Measurements from ENCODE around the gene PPEF2. TPM values are rescaled to one million over a fixed set of nuclear protein-coding genes. Genes with fewer than 3 reads are reported as not detected.

PPEF2 gene
- total RNA-seq, 1 experiment from 2014 or later = not detected

DNA sequence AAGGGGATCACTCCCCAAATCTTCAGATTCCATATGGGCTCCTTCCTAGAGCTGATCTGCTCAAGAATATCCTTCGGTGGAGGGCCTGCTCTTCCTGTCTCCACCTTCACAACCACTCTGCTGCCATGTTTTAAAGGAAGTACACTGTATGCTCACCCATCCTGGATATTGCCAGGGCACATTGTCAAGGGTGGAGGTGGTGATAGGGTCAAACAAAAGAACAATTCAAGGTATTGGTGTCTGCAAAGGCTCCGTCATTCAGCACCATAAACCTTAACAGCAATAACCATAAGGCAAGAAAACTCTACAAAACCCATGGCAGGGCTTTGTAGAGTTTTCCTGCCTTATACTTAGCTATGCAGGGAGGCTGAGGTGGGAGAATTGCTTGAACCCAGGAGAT, 19.7 kb upstream of the PPEF2 start:
- Mint-ChIP-seq H3K4me1 (peaks cover 22 to 23% of the 10 kb centered on the region in 2 experiments), H3K4me3 (no peak overlapping the region), H3K27me3 (ENCODE audit: low read depth) (no peaks in the 10 kb centered on the region), H3K9me3 (no peaks in the 10 kb centered on the region), H3K36me3 (ENCODE audit: insufficient read depth in 1 of 3, low read depth in 3 of 3) (peaks cover 0 to 13% (median 3%) of the 10 kb centered on the region in 3 experiments; a peak in 4 of 7 replicates), H3K27ac (no peak overlapping the region)
- no peaks in the 10 kb centered on the region for H3K79me2 ChIP-seq (ENCODE audit: insufficient read depth, low read length)
- WGBS (ENCODE audit: extremely low coverage, insufficient read length, low lambda C conversion rate) = no CpG with 5 or more reads among the region's 2 CpGs
- no peak for DNase-seq
- no peak overlapping the region for H3K14ac ChIP-seq (ENCODE audit: insufficient read depth, low read length)
- no peak overlapping the region for H3K56ac ChIP-seq (ENCODE audit: insufficient read length, low read depth, low read length)
- no peak overlapping the region for H3K18ac ChIP-seq (ENCODE audit: insufficient read length, low read depth, low read length)
- no peak overlapping the region for H2AK5ac ChIP-seq (ENCODE audit: insufficient read length, low read length)
- no peak overlapping the region for H3K27ac ChIP-seq (ENCODE audit: insufficient read length, low read depth, low read length)
- no peak overlapping the region for H2BK15ac ChIP-seq (ENCODE audit: low read depth, low read length)
- no peak overlapping the region for H2BK12ac ChIP-seq (ENCODE audit: insufficient read length, low read depth, low read length)
- H3K79me1 ChIP-seq (ENCODE audit: insufficient read depth, low read depth, low read length, poor library complexity, severe bottlenecking) = no peaks in the 10 kb centered on the region
- TF ChIP-seq, protein P1, sequence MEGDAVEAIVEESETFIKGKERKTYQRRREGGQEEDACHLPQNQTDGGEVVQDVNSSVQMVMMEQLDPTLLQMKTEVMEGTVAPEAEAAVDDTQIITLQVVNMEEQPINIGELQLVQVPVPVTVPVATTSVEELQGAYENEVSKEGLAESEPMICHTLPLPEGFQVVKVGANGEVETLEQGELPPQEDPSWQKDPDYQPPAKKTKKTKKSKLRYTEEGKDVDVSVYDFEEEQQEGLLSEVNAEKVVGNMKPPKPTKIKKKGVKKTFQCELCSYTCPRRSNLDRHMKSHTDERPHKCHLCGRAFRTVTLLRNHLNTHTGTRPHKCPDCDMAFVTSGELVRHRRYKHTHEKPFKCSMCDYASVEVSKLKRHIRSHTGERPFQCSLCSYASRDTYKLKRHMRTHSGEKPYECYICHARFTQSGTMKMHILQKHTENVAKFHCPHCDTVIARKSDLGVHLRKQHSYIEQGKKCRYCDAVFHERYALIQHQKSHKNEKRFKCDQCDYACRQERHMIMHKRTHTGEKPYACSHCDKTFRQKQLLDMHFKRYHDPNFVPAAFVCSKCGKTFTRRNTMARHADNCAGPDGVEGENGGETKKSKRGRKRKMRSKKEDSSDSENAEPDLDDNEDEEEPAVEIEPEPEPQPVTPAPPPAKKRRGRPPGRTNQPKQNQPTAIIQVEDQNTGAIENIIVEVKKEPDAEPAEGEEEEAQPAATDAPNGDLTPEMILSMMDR (conservative IDR thresholded peaks at IDR 0.05) = no peak
- no peak overlapping the region for H4K91ac ChIP-seq (ENCODE audit: insufficient read length, low read depth, low read length)
- H2BK20ac ChIP-seq (ENCODE audit: low read depth, low read length, poor library complexity, severe bottlenecking) = no peak overlapping the region
- H4K5ac ChIP-seq (ENCODE audit: insufficient read length, low read depth, low read length) = no peak overlapping the region
- no peak overlapping the region for H3K9ac ChIP-seq (ENCODE audit: extremely low read depth, insufficient read length, low read length)
- H3K4me1 ChIP-seq (ENCODE audit: insufficient read depth, low read length) = peaks cover 8% of the 10 kb centered on the region
- no peak overlapping the region for H2BK5ac ChIP-seq (ENCODE audit: insufficient read length, low read length)
- H3K27me3 ChIP-seq (ENCODE audit: insufficient read depth, low read length) = no peaks in the 10 kb centered on the region
- no peak overlapping the region for H3T11ph ChIP-seq (ENCODE audit: low read length)
- H3K23me2 ChIP-seq (ENCODE audit: insufficient read length, low read depth, low read length, poor library complexity, severe bottlenecking) = no peaks in the 10 kb centered on the region
- no peak overlapping the region for H3K23ac ChIP-seq (ENCODE audit: insufficient read length, low read depth, low read length)
- H4K20me1 ChIP-seq (ENCODE audit: control insufficient read depth, insufficient read depth, insufficient read length) = no peaks in the 10 kb centered on the region
- no peaks in the 10 kb centered on the region for H3K9me3 ChIP-seq (ENCODE audit: control insufficient read depth, low read depth, low read length)
- H2BK120ac ChIP-seq (ENCODE audit: low read depth, low read length, poor library complexity, severe bottlenecking) = no peak overlapping the region
- no peak overlapping the region for H2AFZ ChIP-seq (ENCODE audit: low read length)
- no peak overlapping the region for H3K4me2 ChIP-seq (ENCODE audit: insufficient read depth, insufficient read length, low read length)
- H3K4ac ChIP-seq (ENCODE audit: low read depth, low read length) = no peak overlapping the region
- H4K8ac ChIP-seq (replicated peaks; ENCODE audit: insufficient read length, low read depth, low read length) = no peak overlapping the region

Data from H9 (cell line).